Upper lobe of right lung (tissue), 1 donor: ENCODE measurements around the gene DYNLT4. TPM values are rescaled to one million over a fixed set of nuclear protein-coding genes. Genes with fewer than 3 reads are reported as not detected.

ENCODE experiments used
- ATAC-seq: fragments of 200-7000 bp; cut with Tn5 transposase; one replicate; pipeline ENCODE4 v1.9.1; 2020; ENCODE audit warnings: mild to moderate bottlenecking, moderate library complexity
- DNase-seq: peaks from one replicate; pipeline ENCODE4 v3.0.0-alpha.2; 2020
- H3K27ac ChIP-seq: fragments of 200-600 bp; one replicate; pipeline ENCODE4 v1.8.0; 2022
- H3K27me3 ChIP-seq: fragments of 200-600 bp; one replicate; pipeline ENCODE4 v1.8.0; 2022; ENCODE audit warnings: mild to moderate bottlenecking
- H3K36me3 ChIP-seq: fragments of 200-600 bp; one replicate; pipeline ENCODE4 v1.8.0; 2022
- H3K4me1 ChIP-seq: fragments of 200-600 bp; one replicate; pipeline ENCODE4 v1.8.0; 2022
- H3K4me3 ChIP-seq: fragments of 200-600 bp; one replicate; pipeline ENCODE4 v1.8.0; 2022; ENCODE audit warnings: mild to moderate bottlenecking
- H3K9me3 ChIP-seq: fragments of 200-600 bp; one replicate; pipeline ENCODE4 v1.8.0; 2022
- CTCF ChIP-seq: fragments of 200-600 bp; IDR thresholded peaks from one replicate; pipeline ENCODE4 v1.8.0; 2022; ENCODE audit warnings: antibody characterized with exemption
- intact Hi-C: fragments of 100-400 bp; cut with DNase I; formaldehyde crosslinking; loops from one replicate; pipeline ENCODE4 v1.11.0; 2022
- total RNA-seq: library from RNA; stranded (reverse); fragmentation: NEBNext Ultra II Directional; extraction: Animal tissue kit (Norgen Biotek cat#: 25700); gene quantifications from one replicate; pipeline ENCODE4 v1.2.1, GENCODE V29; 2021
- donor health status: DM: no; HTN: yes; CAD: no; lungs with severe emphysema.

Gene DYNLT4
- total RNA-seq, 1 donor from 2014 or later, result not detected

DNA sequence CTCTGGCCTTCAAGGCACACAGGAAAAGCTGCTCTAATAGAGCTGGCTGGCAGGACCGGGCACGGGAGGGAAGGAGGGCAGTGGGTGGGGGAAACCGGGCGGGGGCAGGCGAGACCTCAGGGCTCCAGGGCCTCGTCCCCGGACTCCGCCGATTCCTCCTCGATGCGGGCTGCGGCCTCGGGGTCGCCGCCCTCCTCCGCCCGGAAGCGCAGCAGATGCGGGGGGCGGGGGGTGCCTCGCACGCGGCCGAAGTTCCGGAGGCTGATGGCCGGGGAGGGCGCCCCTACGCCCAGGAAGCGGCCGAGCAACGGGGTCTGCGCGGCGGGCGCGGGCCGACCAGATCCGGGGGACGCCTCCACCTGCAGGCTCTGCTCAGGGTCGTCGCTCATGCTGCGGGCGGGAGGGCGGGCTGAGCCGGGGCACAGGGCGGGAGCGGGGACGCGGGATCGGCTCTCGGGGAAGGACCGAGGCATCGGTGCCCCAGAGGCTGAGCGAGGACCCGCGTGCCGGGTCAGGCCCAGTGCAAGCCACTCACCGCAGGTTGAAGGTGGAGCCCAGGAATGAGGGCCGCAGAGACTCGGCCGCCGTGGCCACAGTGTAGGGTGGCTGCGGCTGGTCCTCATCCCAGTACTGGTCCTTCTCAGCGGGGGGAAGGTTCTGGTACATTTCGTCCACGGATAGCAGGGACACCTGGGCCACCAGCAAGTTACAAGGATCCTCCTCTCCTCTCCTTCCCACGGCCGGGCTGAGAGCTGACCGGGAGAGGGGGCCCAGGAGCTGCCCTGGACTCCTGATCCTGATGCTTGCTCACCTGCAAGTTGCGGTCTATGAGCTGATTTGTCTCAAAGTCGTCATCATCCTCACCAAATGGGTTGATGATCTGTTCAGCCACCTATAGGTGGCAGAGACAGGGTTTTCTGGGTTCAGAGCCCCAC is 22.8 kb downstream of the DYNLT4 start:
- DNase-seq, result no peak
- intact Hi-C loops, result no loop called here
- ATAC-seq, result peak; percentile 31

DNA sequence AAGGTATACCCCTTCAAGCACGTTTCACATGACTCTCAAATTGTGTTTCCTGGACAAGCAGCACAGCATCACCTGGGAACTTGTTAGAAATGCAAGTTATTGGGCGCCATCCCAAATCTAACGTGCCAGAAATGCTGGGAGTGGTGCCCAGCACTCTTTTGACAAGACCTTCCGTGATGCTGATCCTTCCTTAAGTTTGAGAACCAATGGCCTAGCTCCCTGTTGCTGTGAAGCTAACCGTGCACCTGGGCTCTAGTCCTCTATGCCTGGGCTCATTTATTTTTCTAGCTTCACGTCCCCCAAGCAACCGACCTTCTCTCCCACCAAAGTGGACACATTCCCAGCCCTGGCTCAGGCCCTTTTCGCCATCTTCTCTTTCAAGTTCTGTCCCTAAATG is 23.5 kb downstream of the DYNLT4 start:
- TF ChIP-seq CTCF, result no peak
- no peaks in the 10 kb centered on the region for H3K9me3 ChIP-seq
- DNase-seq (no peak), ATAC-seq (no peak)
- no peaks in the 10 kb centered on the region for H3K27me3 ChIP-seq
- peak overlapping the region; percentile 52 for H3K4me3 ChIP-seq
- intact Hi-C loops, result no loop called here
- H3K36me3 ChIP-seq, result peaks cover 27% of the 10 kb centered on the region
- peaks cover 27% of the 10 kb centered on the region for H3K4me1 ChIP-seq
- peak overlapping the region; percentile 47 for H3K27ac ChIP-seq

More for the DNA sequence above, 22.8 kb downstream of the DYNLT4 start:
- peaks cover 27% of the 10 kb centered on the region for H3K4me1 ChIP-seq
- no peak for TF ChIP-seq CTCF
- peak overlapping the region; percentile 52 for H3K4me3 ChIP-seq
- no peaks in the 10 kb centered on the region for H3K9me3 ChIP-seq
- peaks cover 20% of the 10 kb centered on the region for H3K36me3 ChIP-seq
- peak overlapping the region; percentile 47 for H3K27ac ChIP-seq
- no peaks in the 10 kb centered on the region for H3K27me3 ChIP-seq

DNA sequence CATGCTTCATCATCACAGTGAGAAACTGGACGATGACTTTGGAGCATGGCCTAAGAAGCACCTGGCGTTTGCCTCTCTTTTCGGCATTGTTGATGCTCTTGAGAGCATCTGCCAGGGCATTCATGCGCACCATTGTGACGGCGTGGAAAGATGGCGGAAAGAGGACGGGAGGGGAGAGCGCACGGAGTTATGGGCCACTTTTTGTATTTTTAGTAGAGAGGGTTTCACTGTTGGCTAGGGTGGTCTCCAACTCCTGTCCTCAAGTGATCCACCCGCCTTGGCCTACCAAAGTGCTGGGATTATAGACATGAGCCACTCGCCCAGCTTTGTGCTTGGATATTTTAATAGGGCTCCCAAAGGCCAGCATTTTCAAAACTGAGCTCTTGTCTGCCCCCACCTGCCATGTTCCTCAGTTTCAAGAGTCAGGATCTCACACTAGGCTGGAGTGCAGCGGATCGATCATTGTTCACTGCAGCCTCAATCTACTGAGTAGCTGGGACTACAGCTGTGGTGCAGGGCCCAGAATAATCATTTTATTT is 26.5 kb downstream of the DYNLT4 start:
- Histone ChIP-seq H3K4me1 (peaks cover 36% of the 10 kb centered on the region), H3K27me3 (no peaks in the 10 kb centered on the region), H3K27ac (no peak overlapping the region), H3K36me3 (peaks cover 48% of the 10 kb centered on the region), H3K9me3 (no peaks in the 10 kb centered on the region), H3K4me3 (no peak overlapping the region)
- intact Hi-C loops, result no loop called here
- DNase-seq (no peak), ATAC-seq (no peak)
- TF ChIP-seq CTCF, result no peak

DNA sequence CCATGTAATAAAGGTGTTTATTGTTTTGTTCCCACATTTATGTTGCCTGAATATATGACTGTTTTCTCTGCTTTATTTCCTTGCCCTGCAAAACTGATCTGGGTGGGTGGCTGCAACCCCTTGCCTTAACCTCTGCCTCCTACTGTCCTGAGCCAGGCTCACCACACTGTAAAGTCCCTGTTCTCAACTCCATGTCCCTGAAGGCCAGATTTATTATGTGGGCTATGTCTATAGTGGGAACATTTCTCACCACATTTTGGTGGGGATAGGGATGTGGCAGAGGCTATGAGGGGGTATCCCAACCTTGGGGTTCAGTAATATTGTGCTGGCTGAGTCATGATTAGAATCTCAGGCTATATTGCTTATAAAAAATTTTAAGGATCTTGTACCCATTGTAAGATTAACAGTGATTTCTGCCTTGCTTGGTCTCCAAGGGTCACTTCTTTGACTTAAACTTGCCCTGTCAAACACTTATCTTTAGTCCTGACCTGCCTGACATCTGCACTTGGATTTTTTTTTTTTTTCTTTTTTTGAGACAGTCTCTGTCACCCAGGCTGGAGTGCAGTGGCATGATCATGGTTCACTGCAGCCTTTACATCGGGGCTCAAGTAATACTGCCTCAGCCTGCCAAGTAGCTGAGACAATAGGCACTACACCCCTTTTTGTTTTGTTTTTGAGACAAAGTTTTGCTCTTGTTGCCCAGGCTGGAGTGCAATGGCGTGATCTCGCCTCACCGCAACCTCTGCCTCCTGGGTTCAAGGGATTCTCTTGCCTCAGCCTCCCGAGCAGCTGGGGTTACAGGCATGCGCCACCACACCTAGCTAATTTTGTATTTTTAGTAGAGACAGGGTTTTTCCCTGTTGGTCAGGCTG is 28.2 kb downstream of the DYNLT4 start:
- Histone ChIP-seq H3K27me3 (no peaks in the 10 kb centered on the region), H3K4me1 (peaks cover 31% of the 10 kb centered on the region), H3K9me3 (no peaks in the 10 kb centered on the region), H3K27ac (no peak overlapping the region), H3K36me3 (peaks cover 48% of the 10 kb centered on the region), H3K4me3 (no peak overlapping the region)
- no peak for DNase-seq
- no peak for TF ChIP-seq CTCF
- intact Hi-C loops, result no loop called here
- no peak for ATAC-seq

- intact Hi-C loops, result no loop called here
- H3K36me3 ChIP-seq, result peaks cover 48% of the 10 kb centered on the region
Measured at GRCh38 chr1:44777969-44778635, 29.0 kb downstream of the DYNLT4 start.

More at GRCh38 chr1:44777969-44778635, 29.0 kb downstream of the DYNLT4 start:
- Histone ChIP-seq H3K4me3 (no peak overlapping the region), H3K4me1 (peaks cover 26% of the 10 kb centered on the region), H3K27me3 (no peaks in the 10 kb centered on the region), H3K9me3 (no peaks in the 10 kb centered on the region), H3K27ac (no peak overlapping the region)
- DNase-seq (no peak), ATAC-seq (no peak)
- no peak for TF ChIP-seq CTCF
